GM23338 (cell line): Measurements from ENCODE around the gene XRRA1. TPM values are rescaled to one million over a fixed set of nuclear protein-coding genes. Genes with fewer than 3 reads are reported as not detected.

Experiments
- ATAC-seq: fragments of 200-7000 bp; cut with Tn5 transposase; 3 replicates; pipeline ENCODE4 v1.9.1; 2020
- DNase-seq: peaks from one replicate; pipeline ENCODE4 v3.0.0-alpha.2; 2015; ENCODE audit warnings: low spot score
- H2AFZ ChIP-seq: fragments of 200-600 bp; sonication (generic); 2 replicates; pipeline ENCODE4 v1.8.0; 2016; ENCODE audit warnings: antibody characterized with exemption, mild to moderate bottlenecking, moderate library complexity
- H3F3A ChIP-seq: fragments of 200-600 bp; sonication (generic); replicated peaks from 2 replicates; pipeline ENCODE4 v1.8.0; 2017; ENCODE audit warnings: antibody characterized with exemption, mixed run types, low read depth
- H3K27ac ChIP-seq: fragments of 200-600 bp; sonication (generic); 2 replicates; pipeline ENCODE4 v1.6.1; 2016; ENCODE audit warnings: low read depth
- H3K27me3 ChIP-seq: fragments of 200-600 bp; sonication (generic); 2 replicates; pipeline ENCODE4 v1.8.0; 2016; ENCODE audit warnings: mild to moderate bottlenecking, mixed run types, moderate library complexity; ENCODE audit not compliant: insufficient read depth
- H3K36me3 ChIP-seq: fragments of 200-600 bp; sonication (generic); 2 replicates; pipeline ENCODE4 v1.8.0; 2016; ENCODE audit warnings: mild to moderate bottlenecking; ENCODE audit not compliant: insufficient read depth
- H3K4me1 ChIP-seq: fragments of 200-600 bp; sonication (generic); 2 replicates; pipeline ENCODE4 v1.8.0; 2016; ENCODE audit warnings: mild to moderate bottlenecking, moderate library complexity; ENCODE audit not compliant: insufficient read depth
- H3K4me2 ChIP-seq: fragments of 200-600 bp; sonication (generic); 2 replicates; pipeline ENCODE4 v1.7.1; 2017; ENCODE audit warnings: mixed run types
- H3K4me3 ChIP-seq: fragments of 200-600 bp; sonication (generic); 2 replicates; pipeline ENCODE4 v1.6.1; 2016; ENCODE audit warnings: mixed run types
- H3K79me2 ChIP-seq: fragments of 200-600 bp; sonication (generic); replicated peaks from 2 replicates; pipeline ENCODE4 v1.8.0; 2017; ENCODE audit warnings: mild to moderate bottlenecking; ENCODE audit not compliant: insufficient read depth
- H3K9me2 ChIP-seq: fragments of 200-600 bp; sonication (generic); 2 replicates; pipeline ENCODE4 v1.8.0; 2017; ENCODE audit not compliant: insufficient read depth
- H4K20me1 ChIP-seq: fragments of 200-600 bp; sonication (generic); replicated peaks from 2 replicates; pipeline ENCODE4 v1.8.0; 2017; ENCODE audit warnings: mild to moderate bottlenecking; ENCODE audit not compliant: insufficient read depth
- H3K27ac Mint-ChIP-seq: 2 replicates; pipeline ENCODE4 v1.8.0; 2020; ENCODE audit warnings: inconsistent platforms, mild to moderate bottlenecking, moderate library complexity, mixed read lengths
- H3K27me3 Mint-ChIP-seq: 3 replicates; pipeline ENCODE4 v1.8.0; 2022; ENCODE audit warnings: low read depth, mild to moderate bottlenecking, moderate library complexity, mixed read lengths, inconsistent platforms; ENCODE audit not compliant: insufficient read depth, poor library complexity
- H3K36me3 Mint-ChIP-seq: 3 replicates; pipeline ENCODE4 v1.8.0; 2021; ENCODE audit warnings: low read depth, mild to moderate bottlenecking, inconsistent platforms, moderate library complexity, mixed read lengths
- H3K4me1 Mint-ChIP-seq: 3 replicates; pipeline ENCODE4 v1.8.0; 2020; ENCODE audit warnings: mild to moderate bottlenecking, inconsistent platforms, mixed read lengths
- H3K4me3 Mint-ChIP-seq: 3 replicates; pipeline ENCODE4 v1.8.0; 2021; ENCODE audit warnings: moderate library complexity, mild to moderate bottlenecking, inconsistent platforms, mixed read lengths
- H3K9me3 Mint-ChIP-seq: 3 replicates; pipeline ENCODE4 v1.8.0; 2020; ENCODE audit warnings: moderate library complexity, mild to moderate bottlenecking, inconsistent platforms, mixed read lengths
- CREB1 ChIP-seq: fragments of 250-450 bp; sonication (Bioruptor Pico); IDR thresholded peaks from 2 replicates; pipeline ENCODE4 v1.5.0; 2020; ENCODE audit warnings: low read depth, mild to moderate bottlenecking, moderate library complexity
- CTCF ChIP-seq, 2 experiments: fragments of 200-600 bp in 1 of 2; sonication (generic) in 1 of 2; conservative IDR thresholded peaks; 2 replicates each; pipeline versions ENCODE4 v1.5.1 to v1.6.1; 2016 to 2017; ENCODE audit warnings: antibody characterized with exemption in 2 of 2, low read depth in 2 of 2, mild to moderate bottlenecking in 2 of 2, moderate library complexity in 1 of 2
- EZH2 ChIP-seq: fragments of 200-600 bp; sonication (generic); IDR thresholded peaks from one replicate; pipeline ENCODE4 v1.8.0; 2017; ENCODE audit warnings: antibody characterized with exemption, mild to moderate bottlenecking, low read depth; ENCODE audit not compliant: unreplicated experiment
- EZH2phosphoT487 ChIP-seq: fragments of 200-600 bp; sonication (generic); IDR thresholded peaks from one replicate; pipeline ENCODE4 v1.8.1; 2018; ENCODE audit warnings: antibody characterized with exemption; ENCODE audit not compliant: unreplicated experiment
- NANOG ChIP-seq: IDR thresholded peaks from 2 replicates; pipeline ENCODE4 v1.6.1; 2016; ENCODE audit warnings: antibody characterized with exemption, borderline replicate concordance
- POLR2AphosphoS5 ChIP-seq: IDR thresholded peaks from 2 replicates; pipeline ENCODE4 v1.6.1; 2016; ENCODE audit warnings: antibody characterized with exemption, low read depth
- STAT1 ChIP-seq: IDR thresholded peaks from one replicate; pipeline ENCODE4 v1.6.1; 2016; ENCODE audit warnings: antibody characterized with exemption; ENCODE audit not compliant: unreplicated experiment
- ZNF331 ChIP-seq: fragments of 250-450 bp; sonication (Bioruptor Pico); IDR thresholded peaks from 2 replicates; pipeline ENCODE4 v1.5.0; 2020; ENCODE audit warnings: low read depth, mild to moderate bottlenecking, moderate library complexity
- polyA plus RNA-seq: library from polyadenylated mRNA; unstranded; fragments of >200 nt; fragmentation: Nextera tagmentation; extraction: Ambion mirVana; gene quantifications from 2 replicates; pipeline ENCODE4 v1.2.1, GENCODE V29; 2016
- total RNA-seq: library from RNA; depleted of rRNA; stranded (reverse); fragments of >200 nt; shearing (Covaris generic); gene quantifications from 2 replicates; pipeline ENCODE4 v1.2.3, GENCODE V29; 2014
- TF ChIP-seq, protein P1 (sequence below): IDR thresholded peaks from one replicate; pipeline ENCODE4 v1.6.1; 2018; ENCODE audit warnings: antibody characterized with exemption; ENCODE audit not compliant: unreplicated experiment

The XRRA1 gene
- total and polyA plus RNA-seq, 2 experiments from 2014 or later: 4.9 to 5.4 TPM

GRCh38 chr11:74949753-74950137 is 854 bp upstream of the XRRA1 start:
- Histone ChIP-seq H3K4me3 (peak overlapping the region; percentile 94), H3K27me3 (no peaks in the 10 kb centered on the region), H3K9me2 (no peaks in the 10 kb centered on the region), H3K79me2 (peaks cover 55% of the 10 kb centered on the region), H3K4me1 (peaks cover 12% of the 10 kb centered on the region; the same call in 1 of the 2 replicates), H3F3A (no peaks in the 10 kb centered on the region), H3K27ac (0 out of 2 replicates have a peak overlapping the region, but pooled peaks have one; percentile 61), H3K36me3 (0 out of 2 replicates have a peak, but pooled peaks cover 2% of the 10 kb centered on the region), H2AFZ (peak overlapping the region; percentile 70; the same call in 1 of the 2 replicates), H3K4me2 (peak overlapping the region; percentile 91), H4K20me1 (peaks cover 30% of the 10 kb centered on the region)
- Mint-ChIP-seq H3K9me3 (no peaks in the 10 kb centered on the region), H3K36me3 (no peaks in the 10 kb centered on the region; the same call in 2 of the 3 replicates), H3K27me3 (peaks cover 6% of the 10 kb centered on the region), H3K4me1 (peaks cover 7% of the 10 kb centered on the region; the same call in 2 of the 3 replicates), H3K4me3 (peak overlapping the region; percentile 97), H3K27ac (peak overlapping the region; percentile 99)
- ATAC-seq (peak; percentile 4; the same call in 1 of the 3 replicates), DNase-seq (peak; percentile 15)
- TF ChIP-seq, protein P1, sequence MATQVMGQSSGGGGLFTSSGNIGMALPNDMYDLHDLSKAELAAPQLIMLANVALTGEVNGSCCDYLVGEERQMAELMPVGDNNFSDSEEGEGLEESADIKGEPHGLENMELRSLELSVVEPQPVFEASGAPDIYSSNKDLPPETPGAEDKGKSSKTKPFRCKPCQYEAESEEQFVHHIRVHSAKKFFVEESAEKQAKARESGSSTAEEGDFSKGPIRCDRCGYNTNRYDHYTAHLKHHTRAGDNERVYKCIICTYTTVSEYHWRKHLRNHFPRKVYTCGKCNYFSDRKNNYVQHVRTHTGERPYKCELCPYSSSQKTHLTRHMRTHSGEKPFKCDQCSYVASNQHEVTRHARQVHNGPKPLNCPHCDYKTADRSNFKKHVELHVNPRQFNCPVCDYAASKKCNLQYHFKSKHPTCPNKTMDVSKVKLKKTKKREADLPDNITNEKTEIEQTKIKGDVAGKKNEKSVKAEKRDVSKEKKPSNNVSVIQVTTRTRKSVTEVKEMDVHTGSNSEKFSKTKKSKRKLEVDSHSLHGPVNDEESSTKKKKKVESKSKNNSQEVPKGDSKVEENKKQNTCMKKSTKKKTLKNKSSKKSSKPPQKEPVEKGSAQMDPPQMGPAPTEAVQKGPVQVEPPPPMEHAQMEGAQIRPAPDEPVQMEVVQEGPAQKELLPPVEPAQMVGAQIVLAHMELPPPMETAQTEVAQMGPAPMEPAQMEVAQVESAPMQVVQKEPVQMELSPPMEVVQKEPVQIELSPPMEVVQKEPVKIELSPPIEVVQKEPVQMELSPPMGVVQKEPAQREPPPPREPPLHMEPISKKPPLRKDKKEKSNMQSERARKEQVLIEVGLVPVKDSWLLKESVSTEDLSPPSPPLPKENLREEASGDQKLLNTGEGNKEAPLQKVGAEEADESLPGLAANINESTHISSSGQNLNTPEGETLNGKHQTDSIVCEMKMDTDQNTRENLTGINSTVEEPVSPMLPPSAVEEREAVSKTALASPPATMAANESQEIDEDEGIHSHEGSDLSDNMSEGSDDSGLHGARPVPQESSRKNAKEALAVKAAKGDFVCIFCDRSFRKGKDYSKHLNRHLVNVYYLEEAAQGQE: no peak
- no peak for TF ChIP-seq NANOG
- no peak for TF ChIP-seq CREB1
- no peak for TF ChIP-seq EZH2phosphoT487
- no peak for TF ChIP-seq STAT1
- no peak for TF ChIP-seq CTCF (conservative IDR thresholded peaks at IDR 0.05; ENCODE audit: low read depth in 2 of 2)
- no peak for TF ChIP-seq POLR2AphosphoS5
- no peak for TF ChIP-seq EZH2
- no peak for TF ChIP-seq ZNF331 (CRISPR knock-in tag)

DNA sequence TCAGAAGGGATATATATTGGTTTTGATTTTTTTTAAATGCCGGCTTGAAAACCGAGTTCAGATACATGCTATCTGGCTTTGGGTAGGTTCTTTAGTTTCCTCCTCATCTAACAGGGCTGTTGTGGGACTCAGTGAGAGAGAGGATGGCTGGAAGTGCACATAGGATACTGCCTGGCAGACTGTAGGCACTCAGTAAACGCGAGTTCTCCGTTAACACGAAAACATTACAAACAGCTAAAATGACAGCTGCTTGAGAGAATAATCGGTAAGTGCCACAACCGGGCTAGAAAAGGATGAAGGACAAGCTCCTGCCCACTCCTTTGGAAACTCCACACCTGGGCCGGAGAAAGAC is 369 bp downstream of the XRRA1 start:
- Histone ChIP-seq H2AFZ (peak overlapping the region; percentile 64), H3K36me3 (0 out of 2 replicates have a peak, but pooled peaks cover 2% of the 10 kb centered on the region), H3K4me3 (peak overlapping the region; percentile 94), H3K27me3 (no peaks in the 10 kb centered on the region), H3F3A (no peaks in the 10 kb centered on the region), H3K27ac (no peak overlapping the region), H3K9me2 (no peaks in the 10 kb centered on the region), H3K4me2 (peak overlapping the region; percentile 87), H4K20me1 (peaks cover 25% of the 10 kb centered on the region), H3K79me2 (peaks cover 43% of the 10 kb centered on the region), H3K4me1 (peaks cover 12% of the 10 kb centered on the region; the same call in 1 of the 2 replicates)
- H3K27ac Mint-ChIP-seq: no peak overlapping the region
- peak overlapping the region; percentile 97 for H3K4me3 Mint-ChIP-seq
- TF ChIP-seq CTCF (conservative IDR thresholded peaks at IDR 0.05; ENCODE audit: low read depth in 2 of 2): no peak
- H3K4me1 Mint-ChIP-seq: peaks cover 7% of the 10 kb centered on the region; the same call in 2 of the 3 replicates
- H3K27me3 Mint-ChIP-seq: peaks cover 6% of the 10 kb centered on the region
- DNase-seq (no peak), ATAC-seq (peak; percentile 30)
- H3K36me3 Mint-ChIP-seq: no peaks in the 10 kb centered on the region; the same call in 2 of the 3 replicates
- H3K9me3 Mint-ChIP-seq: no peaks in the 10 kb centered on the region
